B cell (primary cell): Measurements from ENCODE around the gene KIRREL3. TPM values are rescaled to one million over a fixed set of nuclear protein-coding genes. Genes with fewer than 3 reads are reported as not detected.

ENCODE experiments used
- ATAC-seq: fragments of 200-7000 bp; cut with Tn5 transposase; one replicate; pipeline ENCODE4 v1.10.0; 2021; ENCODE audit warnings: low read depth, mild to moderate bottlenecking, moderate number of reproducible peaks, moderate library complexity
- CTCF ChIA-PET: fragments of 350-600 bp; sonication (Branson Sonifier 250); formaldehyde crosslinking; loops from one replicate; lab custom pipeline; 2021; ENCODE audit warnings: antibody characterized with exemption, inconsistent platforms; lab: Charles Lee
- POLR2A ChIA-PET: fragments of 350-600 bp; sonication (Branson Sonifier 250); formaldehyde crosslinking; loops from one replicate; lab custom pipeline; 2021; ENCODE audit warnings: antibody characterized with exemption; lab: Charles Lee
- DNase-seq: peaks from one replicate; pipeline ENCODE4 v3.0.0; 2013
- H2AFZ ChIP-seq: 2 replicates; pipeline ENCODE4 v1.6.1; 2012; ENCODE audit warnings: mild to moderate bottlenecking, low read depth, low read length; ENCODE audit not compliant: insufficient read depth, poor library complexity, severe bottlenecking
- H3K27ac ChIP-seq, 2 donors: 1 replicate in 1 of 2; 2 replicates in 1 of 2; pipeline ENCODE4 v1.5.1; 2012 to 2013; ENCODE audit warnings: low read length in 2 of 2, mild to moderate bottlenecking in 2 of 2, moderate library complexity in 1 of 2
- H3K27me3 ChIP-seq, 4 experiments: fragments of 200-600 bp in 1 of 4; sonication (generic) in 1 of 4; replicated peaks in 1 of 4; 1 replicate in 2 of 4; 2 replicates in 2 of 4; pipeline versions ENCODE4 v1.6.1 to v1.7.0; 2013 to 2016; ENCODE audit warnings: low read length in 3 of 4, mild to moderate bottlenecking in 2 of 4, mixed read lengths in 1 of 4, moderate library complexity in 1 of 4; ENCODE audit not compliant: insufficient read depth in 4 of 4, control insufficient read depth in 3 of 4; ENCODE audit errors: control extremely low read depth in 1 of 4
- H3K36me3 ChIP-seq, 2 experiments: replicated peaks in 1 of 2; 1 replicate in 1 of 2; 2 replicates in 1 of 2; pipeline versions ENCODE4 v1.6.1 to v1.7.1; 2013; ENCODE audit warnings: low read length in 1 of 2; ENCODE audit not compliant: insufficient read depth in 2 of 2, control insufficient read depth in 1 of 2; ENCODE audit errors: control extremely low read depth in 1 of 2, extremely low read depth in 1 of 2
- H3K4me1 ChIP-seq, 2 donors: fragments of 200-600 bp in 1 of 2; sonication (generic) in 1 of 2; 1 replicate in 1 of 2; 2 replicates in 1 of 2; pipeline versions ENCODE4 v1.5.1 to v1.6.1; 2013 to 2017; ENCODE audit warnings: low read length in 2 of 2; ENCODE audit not compliant: control insufficient read depth in 2 of 2, insufficient read depth in 2 of 2
- H3K4me2 ChIP-seq: replicated peaks from 2 replicates; pipeline ENCODE3; 2012; ENCODE audit warnings: mild to moderate bottlenecking, low read depth, low read length; ENCODE audit not compliant: poor library complexity, severe bottlenecking
- H3K4me3 ChIP-seq, 5 experiments: fragments of 200-600 bp in 1 of 5; sonication (generic) in 1 of 5; 1 replicate in 3 of 5; 2 replicates in 2 of 5; pipeline versions ENCODE4 v1.5.1 to v1.7.0; 2011 to 2016; ENCODE audit warnings: low read length in 4 of 5, mild to moderate bottlenecking in 4 of 5, low read depth in 2 of 5, control low read depth in 1 of 5, moderate library complexity in 1 of 5; ENCODE audit not compliant: insufficient read depth in 1 of 5; ENCODE audit errors: control extremely low read depth in 1 of 5, extremely low read depth in 1 of 5
- H3K79me2 ChIP-seq: fragments of 200-600 bp; sonication (generic); one replicate; pipeline ENCODE4 v1.6.0; 2016; ENCODE audit warnings: low read length; ENCODE audit not compliant: control insufficient read depth, insufficient read depth
- H3K9ac ChIP-seq: fragments of 200-600 bp; sonication (generic); 2 replicates; pipeline ENCODE4 v1.6.1; 2017; ENCODE audit warnings: mild to moderate bottlenecking, low read length, moderate library complexity
- H3K9me3 ChIP-seq, 3 donors: one replicate each; pipeline versions ENCODE4 v1.6.1 to v1.7.1; 2013; ENCODE audit warnings: low read length in 2 of 3; ENCODE audit not compliant: control insufficient read depth in 2 of 3, insufficient read depth in 1 of 3; ENCODE audit errors: control extremely low read depth in 1 of 3
- H4K20me1 ChIP-seq: 2 replicates; pipeline ENCODE4 v1.6.0; 2012; ENCODE audit warnings: mild to moderate bottlenecking, low read length; ENCODE audit not compliant: insufficient read depth, control insufficient read depth, poor library complexity, severe bottlenecking
- H3K27ac Mint-ChIP-seq: one replicate; pipeline ENCODE4 v1.8.0; 2021; ENCODE audit warnings: mixed read lengths
- H3K27me3 Mint-ChIP-seq: one replicate; pipeline ENCODE4 v1.8.0; 2021; ENCODE audit warnings: mixed read lengths
- H3K4me1 Mint-ChIP-seq: one replicate; pipeline ENCODE4 v1.8.0; 2021; ENCODE audit warnings: mixed read lengths
- H3K4me3 Mint-ChIP-seq: one replicate; pipeline ENCODE4 v1.8.0; 2021; ENCODE audit warnings: mixed read lengths
- H3K9me3 Mint-ChIP-seq: one replicate; pipeline ENCODE4 v1.8.0; 2022; ENCODE audit warnings: mixed read lengths; ENCODE audit not compliant: insufficient read depth
- EZH2 ChIP-seq: IDR thresholded peaks from 2 replicates; pipeline ENCODE4 v1.6.1; 2012; ENCODE audit warnings: borderline replicate concordance, low read depth, mild to moderate bottlenecking, moderate library complexity, low read length; ENCODE audit not compliant: insufficient read depth, poor library complexity, severe bottlenecking
- WGBS: methylation state at CpG from one replicate; pipeline ENCODE4 v1.1.5; 2013; ENCODE audit warnings: missing lambda C conversion rate; ENCODE audit not compliant: insufficient coverage; 5-methylcytosine and 5-hydroxymethylcytosine counted together
- intact Hi-C: fragments of 100-400 bp; cut with micrococcal nuclease; formaldehyde crosslinking; loops from one replicate; pipeline ENCODE4 v1.10.0; 2022
- polyA plus RNA-seq: library from polyadenylated mRNA; depleted of rRNA; stranded (reverse); fragments of >200 nt; gene quantifications from 2 replicates; pipeline ENCODE4 v1.2.3, GENCODE V29; 2012
- total RNA-seq, 2 donors: library from RNA; stranded (reverse); fragments of 120-200 nt in 1 of 2; gene quantifications; 1 replicate in 1 of 2; 2 replicates in 1 of 2; pipeline versions ENCODE4 v1.2.3 to v1.2.4, GENCODE V29; 2013 to 2022
- TF ChIP-seq, protein P1 (sequence below): fragments of 200-600 bp; IDR thresholded peaks from one replicate; pipeline ENCODE4 v1.8.0; 2022; ENCODE audit warnings: antibody characterized with exemption, mild to moderate bottlenecking

KIRREL3 gene
- total and polyA plus RNA-seq, 2 donors (not counting 1 experiment from before 2014, with no cell fraction given): not detected

DNA sequence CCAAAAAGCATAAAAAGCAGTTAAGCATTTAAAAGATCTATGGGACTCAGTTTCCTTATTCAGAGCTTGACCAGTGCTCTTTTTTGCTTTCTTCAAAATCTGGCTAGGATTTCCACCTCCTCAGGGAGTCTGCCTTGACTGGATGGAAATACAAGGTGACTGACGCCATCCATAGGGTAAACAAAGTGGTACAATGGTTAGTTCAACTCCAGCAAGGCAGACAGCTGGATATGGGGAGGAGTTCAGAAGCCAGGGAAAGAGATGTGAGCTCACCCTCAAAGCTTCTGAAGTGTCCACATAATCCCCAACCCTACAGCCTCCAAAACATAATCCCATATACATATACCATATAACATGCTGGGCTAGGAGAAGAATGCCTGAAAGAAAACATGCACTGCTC is 52.0 kb downstream of the KIRREL3 start:
- POLR2A ChIA-PET: no interaction called here
- H3K9me3 ChIP-seq: peaks cover 0 to 4% (median 0%) of the 10 kb centered on the region in 3 donors
- no peak overlapping the region for H3K9ac ChIP-seq
- H3K27ac ChIP-seq: no peak overlapping the region
- no peaks in the 10 kb centered on the region for H3K36me3 ChIP-seq
- DNase-seq (no peak), ATAC-seq (no peak)
- CTCF ChIA-PET: no interaction called here
- 40% methylated on average over 1 of the region's 1 CpG for WGBS
- Mint-ChIP-seq H3K27me3 (no peaks in the 10 kb centered on the region), H3K4me3 (no peak overlapping the region), H3K4me1 (no peaks in the 10 kb centered on the region), H3K9me3 (no peaks in the 10 kb centered on the region), H3K27ac (no peak overlapping the region)
- no peaks in the 10 kb centered on the region for H3K27me3 ChIP-seq
- no peak for TF ChIP-seq EZH2
- TF ChIP-seq, protein P1, sequence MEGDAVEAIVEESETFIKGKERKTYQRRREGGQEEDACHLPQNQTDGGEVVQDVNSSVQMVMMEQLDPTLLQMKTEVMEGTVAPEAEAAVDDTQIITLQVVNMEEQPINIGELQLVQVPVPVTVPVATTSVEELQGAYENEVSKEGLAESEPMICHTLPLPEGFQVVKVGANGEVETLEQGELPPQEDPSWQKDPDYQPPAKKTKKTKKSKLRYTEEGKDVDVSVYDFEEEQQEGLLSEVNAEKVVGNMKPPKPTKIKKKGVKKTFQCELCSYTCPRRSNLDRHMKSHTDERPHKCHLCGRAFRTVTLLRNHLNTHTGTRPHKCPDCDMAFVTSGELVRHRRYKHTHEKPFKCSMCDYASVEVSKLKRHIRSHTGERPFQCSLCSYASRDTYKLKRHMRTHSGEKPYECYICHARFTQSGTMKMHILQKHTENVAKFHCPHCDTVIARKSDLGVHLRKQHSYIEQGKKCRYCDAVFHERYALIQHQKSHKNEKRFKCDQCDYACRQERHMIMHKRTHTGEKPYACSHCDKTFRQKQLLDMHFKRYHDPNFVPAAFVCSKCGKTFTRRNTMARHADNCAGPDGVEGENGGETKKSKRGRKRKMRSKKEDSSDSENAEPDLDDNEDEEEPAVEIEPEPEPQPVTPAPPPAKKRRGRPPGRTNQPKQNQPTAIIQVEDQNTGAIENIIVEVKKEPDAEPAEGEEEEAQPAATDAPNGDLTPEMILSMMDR: no peak
- no peak overlapping the region for H2AFZ ChIP-seq
- H3K4me1 ChIP-seq: no peaks in the 10 kb centered on the region
- H3K4me3 ChIP-seq: no peak overlapping the region
- intact Hi-C loops: no loop called here
- no peaks in the 10 kb centered on the region for H4K20me1 ChIP-seq
- H3K79me2 ChIP-seq: no peaks in the 10 kb centered on the region
- H3K4me2 ChIP-seq: no peak overlapping the region

- no peak overlapping the region for H3K4me3 Mint-ChIP-seq
These were observed 55.3 kb downstream of the KIRREL3 start for GRCh38 chr11:126945319-126945718.

More at GRCh38 chr11:126945319-126945718, 55.3 kb downstream of the KIRREL3 start:
- no peak overlapping the region for H3K27ac ChIP-seq
- no peaks in the 10 kb centered on the region for H3K4me1 Mint-ChIP-seq
- ChIA-PET CTCF (no interaction called here), POLR2A (no interaction called here)
- no peaks in the 10 kb centered on the region for H3K27me3 Mint-ChIP-seq
- no peaks in the 10 kb centered on the region for H3K27me3 ChIP-seq
- no peaks in the 10 kb centered on the region for H4K20me1 ChIP-seq
- no peak overlapping the region for H3K4me3 ChIP-seq
- no peaks in the 10 kb centered on the region for H3K4me1 ChIP-seq
- no peak for DNase-seq
- no peaks in the 10 kb centered on the region for H3K36me3 ChIP-seq
- TF ChIP-seq, protein P1: no peak
- TF ChIP-seq EZH2: no peak
- H3K27ac Mint-ChIP-seq: no peak overlapping the region
- H3K9me3 ChIP-seq: peaks cover 0 to 7% (median 0%) of the 10 kb centered on the region in 3 donors
- no peak overlapping the region for H2AFZ ChIP-seq
- H3K9ac ChIP-seq: no peak overlapping the region
- H3K9me3 Mint-ChIP-seq: no peaks in the 10 kb centered on the region
- WGBS: 82% methylated on average over 2 of the region's 3 CpGs
- H3K79me2 ChIP-seq: no peaks in the 10 kb centered on the region
- H3K4me2 ChIP-seq: no peak overlapping the region
- no peak for ATAC-seq
- intact Hi-C loops: no loop called here
